Mucosa of gallbladder (tissue), 1 donor: ENCODE results near the gene FCER1G. TPM values are rescaled to one million over a fixed set of nuclear protein-coding genes. Genes with fewer than 3 reads are reported as not detected.
"Not testable (repeated sequence)": the region's sequence is repeated elsewhere in the genome, so short reads cannot be mapped to it uniquely, and the experiment has no call there.

Source experiments
- DNase-seq: peaks from one replicate; pipeline ENCODE4 v3.0.0-alpha.2; 2020; ENCODE audit warnings: low spot score
- total RNA-seq: library from RNA; stranded (reverse); gene quantifications from one replicate; pipeline ENCODE4 v1.2.1, GENCODE V29; 2021
- donor health status: DM: no; HTN: no; CAD: no.

The FCER1G gene
- total RNA-seq, 1 donor from 2014 or later: 31.5 TPM

DNA sequence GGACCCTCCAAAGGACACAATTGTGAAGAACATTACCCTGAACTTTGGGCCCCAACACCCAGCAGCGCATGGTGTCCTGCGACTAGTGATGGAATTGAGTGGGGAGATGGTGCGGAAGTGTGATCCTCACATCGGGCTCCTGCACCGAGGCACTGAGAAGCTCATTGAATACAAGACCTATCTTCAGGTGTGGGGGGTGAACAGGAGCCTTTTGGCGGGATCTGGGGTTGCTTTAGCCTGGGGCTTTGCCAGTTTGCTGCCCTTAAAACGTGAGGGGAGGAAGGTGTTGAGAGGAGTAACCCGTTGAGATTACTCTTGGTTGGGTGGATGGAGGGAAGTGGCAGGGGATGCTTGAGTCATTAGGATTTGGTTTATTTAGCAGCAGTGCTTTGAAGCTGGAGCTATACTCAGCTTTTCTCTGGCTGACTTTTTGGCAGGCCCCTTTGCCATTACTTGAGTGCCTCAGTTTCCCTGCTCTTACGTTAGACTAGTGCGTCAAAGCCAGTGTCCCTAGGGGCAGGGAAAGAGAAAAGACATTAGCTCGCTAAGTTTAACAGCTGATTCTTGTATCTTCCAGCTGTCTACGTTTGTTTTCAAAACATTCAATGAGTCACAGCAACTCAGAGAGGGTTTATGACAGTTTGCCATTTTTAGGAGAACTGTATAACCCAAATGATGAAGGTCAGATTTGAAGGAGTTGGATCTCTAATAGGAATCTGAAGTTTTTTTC, 8.5 kb upstream of the FCER1G start:
- DNase-seq: no peak

DNA sequence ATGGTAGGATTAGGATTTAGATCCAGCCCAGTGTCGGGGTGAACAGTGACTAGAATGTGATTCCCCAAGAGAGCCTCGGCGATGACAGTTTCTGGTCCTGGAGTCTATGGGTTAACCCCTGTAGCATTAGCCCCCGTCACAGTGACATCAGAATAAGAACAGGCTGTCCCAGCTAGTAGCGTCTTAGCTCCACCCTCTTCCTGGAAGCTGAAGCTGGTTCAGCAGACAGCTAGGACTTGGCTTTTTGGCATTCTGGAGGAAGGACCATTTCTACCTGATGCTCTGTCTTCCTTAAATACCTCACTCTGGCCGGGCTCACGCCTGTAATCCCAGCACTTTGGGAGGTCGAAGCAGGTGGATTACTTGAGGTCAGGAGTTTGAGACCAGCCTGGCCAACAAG, 7.9 kb upstream of the FCER1G start:
- DNase-seq: peak; percentile 43

DNA sequence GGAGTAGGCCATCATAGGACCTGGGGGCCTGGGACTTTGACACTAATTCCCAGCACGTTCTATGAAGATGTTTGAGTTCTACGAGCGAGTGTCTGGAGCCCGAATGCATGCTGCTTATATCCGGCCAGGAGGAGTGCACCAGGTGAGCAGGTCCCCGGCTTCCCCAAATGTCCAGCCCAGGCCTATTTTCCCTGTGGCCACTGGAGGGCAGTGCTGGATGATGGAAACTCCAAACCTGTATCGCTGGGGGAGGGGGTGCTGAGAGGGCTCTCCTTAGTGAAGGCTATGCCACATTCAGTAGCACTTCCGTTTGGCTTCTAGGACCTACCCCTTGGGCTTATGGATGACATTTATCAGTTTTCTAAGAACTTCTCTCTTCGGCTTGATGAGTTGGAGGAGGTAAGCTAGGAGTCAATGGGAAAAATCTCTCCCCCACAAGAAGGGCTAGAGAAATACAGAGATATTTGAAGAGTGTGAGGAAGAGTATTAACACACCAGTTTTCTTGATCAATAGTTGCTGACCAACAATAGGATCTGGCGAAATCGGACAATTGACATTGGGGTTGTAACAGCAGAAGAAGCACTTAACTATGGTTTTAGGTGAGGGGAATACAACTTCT, 5.2 kb upstream of the FCER1G start:
- peak; percentile 69 for DNase-seq

DNA sequence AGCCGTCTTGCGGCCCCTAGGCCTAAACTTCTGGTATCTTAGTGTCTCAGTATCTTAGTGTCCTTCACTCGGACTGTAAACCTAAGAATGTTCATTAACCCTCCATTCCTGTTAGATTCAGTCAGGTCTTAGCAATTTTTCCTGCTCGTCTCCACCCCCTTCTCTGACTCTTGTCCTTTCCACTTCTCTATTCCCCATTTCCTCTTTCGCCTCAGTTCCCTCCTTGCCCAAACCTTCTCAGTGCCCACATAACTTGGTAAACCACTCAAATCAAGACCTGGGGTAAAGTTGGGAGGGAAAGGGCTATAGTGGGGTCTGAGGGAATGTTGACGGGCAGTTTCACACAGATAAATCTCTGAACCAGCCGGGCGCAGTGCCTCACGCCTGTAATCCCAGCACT, 726 bp upstream of the FCER1G start:
- no peak for DNase-seq

DNA sequence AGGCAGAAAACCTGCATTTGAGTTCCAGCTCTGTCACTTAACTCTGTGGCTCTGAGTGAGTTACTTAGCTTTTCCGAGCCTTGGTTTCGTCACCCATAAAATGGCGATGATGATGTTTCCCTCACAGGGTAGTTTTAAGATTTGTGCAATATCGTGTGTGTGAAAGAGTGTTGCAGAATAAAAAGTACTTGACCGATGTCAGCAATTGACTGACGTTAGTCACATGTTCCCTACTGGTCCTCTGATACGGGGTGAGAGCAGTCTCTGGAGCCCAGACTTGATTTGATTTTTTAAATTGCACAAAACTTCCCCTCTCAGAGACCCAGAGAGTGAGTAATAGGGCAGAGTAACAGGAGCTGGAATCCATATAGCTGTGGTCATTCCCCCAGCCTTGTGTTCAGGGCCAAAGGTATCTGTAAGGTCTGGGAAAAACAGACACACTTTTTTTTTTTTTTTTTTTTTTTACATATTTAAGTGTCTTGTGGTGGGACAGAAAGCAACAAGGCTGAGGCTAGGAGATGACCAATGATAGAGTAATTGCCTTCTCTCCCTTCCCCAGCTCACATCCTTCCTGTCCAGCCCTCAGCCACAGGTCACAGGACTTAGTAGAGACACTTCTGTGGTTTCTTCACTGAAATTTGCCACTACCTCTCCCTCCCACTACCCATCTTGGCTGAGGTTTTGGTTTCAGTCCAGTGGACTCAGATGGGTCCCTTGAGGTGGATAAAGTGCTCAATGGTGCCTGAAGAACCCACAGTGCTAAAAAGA, 2.0 kb downstream of the FCER1G start:
- no peak for DNase-seq

DNA sequence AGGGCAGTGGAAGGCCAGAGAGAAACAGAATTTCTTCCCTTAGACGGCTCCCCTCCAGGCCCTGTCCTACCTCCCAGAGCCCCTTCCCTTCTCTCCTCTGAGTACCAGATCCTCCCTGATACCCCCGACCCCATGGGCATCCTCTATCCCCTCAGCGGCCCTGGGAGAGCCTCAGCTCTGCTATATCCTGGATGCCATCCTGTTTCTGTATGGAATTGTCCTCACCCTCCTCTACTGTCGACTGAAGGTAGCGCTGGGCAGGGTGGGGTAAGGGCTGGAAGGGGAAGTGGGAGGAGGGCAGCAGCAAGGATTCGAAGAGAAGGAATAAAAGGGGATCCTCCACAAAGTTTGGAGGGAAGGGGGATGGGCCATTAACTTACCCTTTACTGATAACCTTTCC, 2.7 kb downstream of the FCER1G start:
- no peak for DNase-seq

DNA sequence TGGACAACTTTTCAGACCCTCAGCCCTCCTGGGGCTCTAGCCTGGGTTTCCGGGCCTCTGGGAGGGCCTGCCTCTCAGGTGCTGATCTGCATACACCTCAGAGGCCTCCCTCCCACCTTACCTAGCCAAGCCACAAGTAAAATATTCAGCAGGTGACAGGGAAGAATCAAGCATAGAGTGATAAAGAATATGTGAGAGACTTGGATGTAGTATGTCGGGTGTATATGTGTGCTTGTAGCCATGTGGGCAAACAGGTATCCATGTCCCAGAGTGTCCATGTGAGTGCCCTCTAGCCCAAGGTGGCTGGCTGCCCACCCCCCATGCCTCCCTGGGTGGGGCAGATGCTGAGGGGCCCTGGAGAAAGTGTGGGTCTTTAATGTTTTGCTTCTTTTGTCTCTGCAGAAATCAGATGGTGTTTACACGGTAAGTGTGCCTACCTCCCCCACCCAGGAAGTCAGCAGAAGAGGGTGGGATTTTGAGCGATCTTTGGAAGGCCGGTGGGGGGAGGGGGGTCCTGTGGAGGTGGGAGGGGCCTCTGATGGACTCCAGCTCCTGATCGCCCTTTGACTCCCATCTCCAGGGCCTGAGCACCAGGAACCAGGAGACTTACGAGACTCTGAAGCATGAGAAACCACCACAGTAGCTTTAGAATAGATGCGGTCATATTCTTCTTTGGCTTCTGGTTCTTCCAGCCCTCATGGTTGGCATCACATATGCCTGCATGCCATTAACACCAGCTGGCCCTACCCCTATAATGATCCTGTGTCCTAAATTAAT, 3.4 kb downstream of the FCER1G start:
- no peak for DNase-seq

DNA sequence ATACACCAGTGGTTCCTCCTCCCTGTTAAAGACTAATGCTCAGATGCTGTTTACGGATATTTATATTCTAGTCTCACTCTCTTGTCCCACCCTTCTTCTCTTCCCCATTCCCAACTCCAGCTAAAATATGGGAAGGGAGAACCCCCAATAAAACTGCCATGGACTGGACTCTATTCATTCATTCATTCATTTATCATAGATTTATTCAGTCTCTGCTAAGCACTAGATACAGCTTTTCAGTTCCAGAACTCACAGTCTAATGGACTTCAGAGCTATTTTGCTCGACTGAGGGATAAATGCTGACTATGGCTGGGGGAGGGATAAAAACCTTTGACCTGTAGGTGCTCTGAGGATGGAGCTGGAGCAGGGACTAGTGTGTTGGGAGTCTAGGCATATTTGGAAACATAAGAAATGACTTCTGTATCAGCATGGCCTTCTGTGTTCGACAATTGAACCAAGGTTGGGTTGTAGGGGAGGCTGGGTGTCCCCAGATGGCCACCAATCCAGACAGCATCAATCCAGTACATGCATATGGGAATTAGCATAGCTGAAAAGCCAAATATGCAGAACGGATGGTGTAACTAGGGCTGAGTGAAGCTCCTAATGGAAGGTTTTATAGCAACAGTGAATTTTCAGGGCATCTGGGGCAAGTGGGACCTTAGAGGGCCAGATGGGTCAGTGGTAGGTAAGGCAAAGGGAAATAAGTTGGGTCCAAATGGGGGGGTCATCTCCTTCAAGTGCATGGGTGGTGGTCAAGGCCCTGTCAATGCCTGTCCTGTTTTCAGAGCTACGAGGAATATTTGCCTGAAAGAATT, 4.2 kb downstream of the FCER1G start:
- no peak for DNase-seq

DNA sequence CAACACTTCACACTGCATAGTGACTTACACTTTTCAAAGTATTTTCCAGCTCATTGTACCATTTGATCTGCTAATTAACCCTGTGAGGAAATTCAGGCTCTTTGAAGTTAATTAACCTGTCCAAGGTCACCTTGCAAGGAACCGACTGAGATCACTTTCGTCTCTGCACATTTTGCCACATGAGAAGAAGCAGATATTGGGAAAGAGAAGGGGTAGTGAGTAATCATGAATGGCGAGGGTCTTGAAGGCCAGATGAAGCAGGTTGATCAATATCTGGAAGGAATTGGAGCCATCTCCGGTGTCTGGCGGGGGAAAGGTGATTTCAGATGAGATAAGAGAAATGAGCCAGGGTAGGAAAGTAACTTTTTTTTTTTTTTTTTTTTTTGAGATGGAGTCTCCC, 4.9 kb downstream of the FCER1G start:
- no peak for DNase-seq

DNA sequence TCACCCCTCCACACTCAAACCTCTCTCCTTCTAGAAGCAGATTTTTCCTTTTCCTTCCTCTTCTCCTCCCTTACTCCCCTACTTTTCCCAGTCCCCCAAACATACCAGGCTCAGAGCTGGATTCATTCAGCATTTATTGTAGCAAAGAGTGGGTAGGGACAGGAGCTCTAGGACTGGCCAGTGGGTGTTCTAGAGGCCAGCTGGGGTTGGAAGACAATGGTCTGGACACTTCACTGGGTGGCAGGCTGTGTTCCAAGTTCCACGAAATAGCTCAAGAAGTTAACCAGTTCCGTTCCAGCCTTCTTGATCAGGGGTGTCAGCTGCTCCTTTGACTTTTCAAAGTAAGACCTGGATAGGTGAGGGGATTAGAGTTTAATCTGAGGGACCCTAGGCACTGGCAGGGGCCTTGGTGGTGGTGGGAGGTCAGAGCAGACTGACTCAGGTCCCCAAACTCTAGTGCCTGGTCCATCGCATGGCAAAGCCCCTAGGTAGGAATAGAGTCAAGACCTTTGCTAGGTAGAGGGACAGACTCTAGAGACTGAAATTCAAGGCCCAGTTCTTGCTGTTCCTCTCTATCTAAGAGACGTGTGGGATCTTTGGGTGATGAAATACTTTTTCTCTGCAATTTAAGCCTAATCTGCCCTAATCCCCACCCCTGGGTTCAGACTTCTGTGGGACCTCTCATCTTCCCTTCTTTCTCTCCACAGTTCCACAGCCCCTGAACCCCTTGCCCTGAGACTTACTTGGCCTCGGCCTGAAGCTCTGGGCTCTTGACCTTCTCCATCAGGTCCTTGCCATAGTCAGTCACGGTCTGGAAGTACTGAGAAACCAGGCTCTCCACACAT, 7.3 kb downstream of the FCER1G start:
- DNase-seq: no peak

DNA sequence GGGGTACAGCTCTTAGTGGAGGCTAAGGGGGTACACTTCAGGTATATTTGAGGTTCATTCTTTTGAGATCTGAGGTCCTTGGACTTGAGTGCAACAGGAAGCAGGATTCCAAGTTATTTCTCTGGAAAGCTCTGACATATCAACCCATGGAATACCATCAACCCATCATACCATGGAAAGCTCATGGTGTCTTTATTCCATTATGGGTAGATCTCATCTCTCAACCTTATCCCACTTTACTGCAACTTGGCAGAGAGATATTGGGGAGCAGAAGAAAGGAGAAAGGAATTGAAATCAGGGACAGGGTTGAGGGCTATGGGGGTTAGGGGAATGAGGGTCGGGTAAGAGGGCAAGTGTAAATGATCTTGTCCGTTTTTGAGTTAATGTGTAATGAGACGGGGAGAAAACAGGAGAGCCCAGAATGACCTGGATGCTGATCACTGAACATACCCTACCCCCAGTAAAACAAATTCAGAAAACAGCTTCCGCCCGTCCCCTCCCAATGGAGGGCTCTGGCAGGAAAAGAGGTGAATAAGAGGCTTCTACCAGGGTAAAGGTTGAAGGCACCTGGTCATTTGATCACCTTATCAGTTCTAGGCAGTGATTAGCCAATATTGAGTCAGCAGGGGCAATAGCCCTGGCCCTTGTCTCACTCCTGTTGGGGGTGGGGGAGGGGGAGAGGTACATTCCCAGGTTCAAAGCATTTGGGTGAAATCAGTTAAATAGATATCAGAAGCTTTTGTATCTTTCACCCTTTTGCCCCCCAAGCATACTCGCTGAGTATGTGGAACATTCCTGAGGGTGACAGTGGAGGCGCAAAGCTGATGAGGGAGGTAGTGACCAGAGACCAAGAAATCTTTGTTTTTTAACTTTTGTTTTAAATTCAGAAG, 9.0 kb downstream of the FCER1G start:
- DNase-seq: no peak

DNA sequence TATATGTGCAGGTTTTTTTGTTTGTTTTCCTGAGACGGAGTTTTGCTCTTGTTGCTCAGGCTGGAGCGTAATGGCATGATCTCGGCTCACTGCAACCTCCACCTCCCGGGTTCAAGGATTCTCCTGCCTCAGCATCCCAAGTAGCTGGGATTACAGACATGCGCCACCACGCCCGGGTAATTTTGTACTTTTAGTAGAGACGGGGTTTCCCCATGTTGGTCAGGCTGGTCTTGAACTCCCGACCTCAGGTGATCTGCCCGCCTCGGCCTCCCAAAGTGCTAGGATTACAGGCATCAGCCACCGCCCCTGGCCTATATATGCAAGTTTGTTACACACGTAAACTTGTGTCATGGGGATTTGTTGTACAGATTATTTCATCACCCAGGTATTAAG, 9.6 kb downstream of the FCER1G start:
- DNase-seq: not testable (repeated sequence)

DNA sequence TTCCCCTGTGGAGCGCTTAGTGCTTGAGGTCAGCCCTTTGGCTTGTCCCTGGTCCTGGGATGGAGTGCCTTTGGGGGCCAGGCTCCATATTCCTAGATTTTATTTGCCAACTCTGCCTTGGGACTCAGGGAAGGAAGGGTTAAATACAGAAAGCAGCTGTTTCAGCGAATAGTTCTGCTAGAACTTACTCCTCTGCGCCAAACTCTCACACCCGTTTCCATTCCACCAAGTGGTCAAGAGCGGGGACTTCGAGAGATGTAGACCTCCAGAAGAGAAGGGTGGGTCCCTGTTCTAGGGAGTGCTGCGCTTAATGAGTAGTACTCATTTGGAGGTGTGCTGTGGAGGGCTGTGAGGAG, 10.1 kb downstream of the FCER1G start:
- DNase-seq: no peak

DNA sequence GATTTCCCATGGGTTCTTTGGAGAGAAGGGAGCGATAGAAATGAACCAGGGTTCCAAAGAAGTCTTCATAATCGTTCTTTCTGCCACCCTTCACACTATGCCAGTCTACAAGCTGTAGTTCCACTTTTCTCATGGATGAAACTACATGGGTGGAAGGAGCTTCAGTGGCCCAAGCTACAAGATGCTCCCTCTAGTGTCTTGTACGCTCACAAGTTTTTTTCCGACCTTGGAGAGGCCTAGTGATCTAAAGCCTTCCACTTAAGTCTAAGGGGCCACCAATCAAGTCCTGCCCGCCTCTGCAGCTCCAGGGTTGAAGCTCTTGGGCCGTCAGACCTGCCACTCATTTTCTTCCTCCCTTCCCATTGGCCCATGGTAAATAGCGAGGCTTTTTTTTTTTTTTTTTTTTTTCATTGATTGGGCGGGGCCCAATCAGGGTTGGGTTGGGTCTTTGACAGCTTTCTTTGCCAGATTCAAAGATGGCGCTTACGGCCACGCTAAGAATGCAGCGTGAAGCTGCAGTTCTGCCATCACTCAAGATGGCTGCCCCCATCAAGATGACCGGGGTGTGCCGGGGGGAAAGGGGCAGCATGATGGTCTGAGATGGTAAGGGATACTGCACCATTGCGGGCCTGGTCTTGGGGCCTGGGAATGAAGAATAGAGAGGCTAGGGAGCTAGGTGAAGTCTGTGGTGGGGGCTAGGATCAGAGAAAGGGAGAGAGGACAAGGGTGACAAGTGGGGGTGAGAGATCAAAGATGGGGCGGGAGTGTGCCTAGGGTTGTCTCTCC, 10.6 kb downstream of the FCER1G start, which contains the start of gene TOMM40L:
Gene TOMM40L, plus strand, starts transcription at position 527 of the 786 bp plus-strand sequence. CDS start 430 bp downstream, outside the sequence.
- peak; percentile 95 for DNase-seq

DNA sequence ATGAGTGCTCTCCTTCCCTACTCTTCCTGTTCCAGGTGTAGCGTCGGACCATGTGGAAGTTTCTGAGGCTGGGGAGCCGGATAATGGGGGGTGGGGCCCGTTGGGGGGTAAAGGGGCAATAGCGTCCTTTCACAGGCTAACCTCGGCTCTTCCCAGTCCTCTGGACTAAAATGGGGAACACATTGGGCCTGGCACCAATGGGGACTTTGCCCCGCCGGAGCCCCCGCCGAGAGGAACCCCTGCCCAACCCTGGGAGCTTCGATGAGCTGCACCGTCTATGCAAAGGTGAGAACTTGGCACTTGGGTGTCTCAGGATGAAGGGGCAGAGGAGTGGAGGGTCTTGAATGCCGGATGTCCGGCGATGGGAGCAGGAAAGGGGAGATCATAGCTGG, 11.2 kb downstream of the FCER1G start:
- no peak for DNase-seq

DNA sequence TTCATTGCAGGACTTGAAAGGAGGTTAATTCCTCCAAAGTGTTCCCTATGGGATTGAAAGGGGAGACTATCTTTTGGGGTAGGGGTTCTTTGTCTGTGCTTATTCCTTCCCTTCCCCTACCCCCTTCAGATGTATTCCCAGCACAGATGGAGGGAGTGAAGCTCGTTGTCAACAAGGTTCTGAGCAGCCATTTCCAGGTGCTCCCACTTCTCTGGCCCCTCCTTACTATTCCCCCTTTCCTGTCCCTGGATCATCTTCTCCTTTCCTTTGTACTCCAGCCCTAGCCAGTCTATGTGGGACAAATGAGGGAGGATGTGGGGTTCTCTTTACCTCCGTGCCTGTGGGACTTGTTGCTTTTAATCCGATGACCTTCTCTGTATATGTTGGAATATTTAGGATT, 11.7 kb downstream of the FCER1G start:
- DNase-seq: no peak

DNA sequence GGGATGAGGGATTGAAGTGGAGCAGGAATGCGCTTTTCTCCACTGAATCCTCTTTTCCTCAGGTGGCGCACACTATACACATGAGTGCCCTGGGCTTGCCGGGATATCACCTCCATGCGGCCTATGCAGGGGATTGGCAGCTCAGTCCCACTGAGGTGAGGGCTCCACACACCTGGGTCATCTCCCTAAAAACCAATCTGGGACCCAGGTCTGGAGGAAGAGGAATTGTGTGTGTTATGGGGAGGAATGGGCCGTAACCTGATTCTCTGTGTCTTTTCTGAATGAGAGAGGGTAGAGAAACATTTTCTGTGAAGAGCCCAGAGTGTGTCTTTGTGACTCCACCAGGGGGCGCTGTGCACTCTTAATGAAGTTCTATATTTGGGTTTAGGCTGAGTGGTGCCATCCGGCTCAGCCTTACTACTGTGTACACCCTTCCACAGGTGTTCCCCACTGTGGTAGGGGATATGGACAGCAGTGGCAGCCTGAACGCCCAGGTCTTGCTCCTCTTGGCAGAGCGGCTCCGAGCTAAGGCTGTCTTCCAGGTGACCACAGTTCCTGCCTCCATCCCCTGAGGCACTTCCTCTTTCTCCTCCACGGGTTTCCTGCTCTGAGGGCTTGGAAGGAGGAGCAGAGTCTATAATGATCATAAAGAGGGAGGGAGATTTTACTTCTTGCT, 12.2 kb downstream of the FCER1G start:
- peak; percentile 82 for DNase-seq

DNA sequence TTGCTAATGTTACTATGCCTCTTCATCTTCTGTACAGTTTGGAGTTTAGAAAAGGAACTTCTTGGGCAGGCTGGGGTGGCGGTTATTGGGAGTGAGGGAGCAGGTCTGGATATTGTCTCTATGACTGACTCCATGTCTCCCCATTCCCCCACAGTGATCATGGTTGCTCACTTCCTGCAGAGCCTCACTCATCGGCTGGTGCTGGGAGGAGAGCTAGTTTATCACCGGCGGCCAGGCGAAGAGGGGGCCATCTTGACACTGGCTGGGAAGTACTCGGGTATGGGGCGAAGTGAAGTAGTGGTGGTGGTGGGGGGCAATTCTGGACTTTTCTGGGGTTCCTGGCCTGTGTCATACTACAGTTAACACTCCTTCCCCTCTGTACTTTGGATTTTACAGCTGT, 12.9 kb downstream of the FCER1G start:
- DNase-seq: no peak
